ENCODE data around the gene EPB41L4B. TPM values are rescaled to one million over a fixed set of nuclear protein-coding genes. Genes with fewer than 3 reads are reported as not detected.

The EPB41L4B gene
- total and polyA plus RNA-seq, 12 donors, result 0.20 to 15.2 (median 4.4) TPM

GRCh38 chr9:109295221-109296130, 25.4 kb downstream of the EPB41L4B start:
- H3K4me1 ChIP-seq, result no peaks in the 10 kb centered on the region
- DNase-seq (no peak), ATAC-seq (no peak)
- TF ChIP-seq, protein P1, sequence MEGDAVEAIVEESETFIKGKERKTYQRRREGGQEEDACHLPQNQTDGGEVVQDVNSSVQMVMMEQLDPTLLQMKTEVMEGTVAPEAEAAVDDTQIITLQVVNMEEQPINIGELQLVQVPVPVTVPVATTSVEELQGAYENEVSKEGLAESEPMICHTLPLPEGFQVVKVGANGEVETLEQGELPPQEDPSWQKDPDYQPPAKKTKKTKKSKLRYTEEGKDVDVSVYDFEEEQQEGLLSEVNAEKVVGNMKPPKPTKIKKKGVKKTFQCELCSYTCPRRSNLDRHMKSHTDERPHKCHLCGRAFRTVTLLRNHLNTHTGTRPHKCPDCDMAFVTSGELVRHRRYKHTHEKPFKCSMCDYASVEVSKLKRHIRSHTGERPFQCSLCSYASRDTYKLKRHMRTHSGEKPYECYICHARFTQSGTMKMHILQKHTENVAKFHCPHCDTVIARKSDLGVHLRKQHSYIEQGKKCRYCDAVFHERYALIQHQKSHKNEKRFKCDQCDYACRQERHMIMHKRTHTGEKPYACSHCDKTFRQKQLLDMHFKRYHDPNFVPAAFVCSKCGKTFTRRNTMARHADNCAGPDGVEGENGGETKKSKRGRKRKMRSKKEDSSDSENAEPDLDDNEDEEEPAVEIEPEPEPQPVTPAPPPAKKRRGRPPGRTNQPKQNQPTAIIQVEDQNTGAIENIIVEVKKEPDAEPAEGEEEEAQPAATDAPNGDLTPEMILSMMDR (IDR thresholded peaks at IDR 0.05), result no peak
- H3K36me3 ChIP-seq, result no peaks in the 10 kb centered on the region
- no peaks in the 10 kb centered on the region for H3K9me3 ChIP-seq
- 48 to 64% methylated on average over 4 of the region's 4 CpGs for whole genome bisulfite sequencing, 2 donors
- H3K27me3 ChIP-seq, result peaks cover 0 to 2% (median 0%) of the 10 kb centered on the region in 7 donors
- H3K27ac ChIP-seq, result no peak overlapping the region
- intact Hi-C loops (cut with DNase I), result no loop called here
- no peak overlapping the region for H3K4me3 ChIP-seq

GRCh38 chr9:109290385-109290784, 30.5 kb downstream of the EPB41L4B start:
- H3K4me1 ChIP-seq, result peaks cover 0 to 2% (median 0%) of the 10 kb centered on the region in 9 donors
- intact Hi-C loops (cut with DNase I), result no loop called here
- DNase-seq (no peak), ATAC-seq (no peak)
- TF ChIP-seq, protein P1 (IDR thresholded peaks at IDR 0.05), result no peak
- H3K27me3 ChIP-seq, result no peaks in the 10 kb centered on the region
- no peak overlapping the region for H3K27ac ChIP-seq
- no peak overlapping the region for H3K4me3 ChIP-seq
- no peaks in the 10 kb centered on the region for H3K36me3 ChIP-seq
- no peaks in the 10 kb centered on the region for H3K9me3 ChIP-seq

DNA sequence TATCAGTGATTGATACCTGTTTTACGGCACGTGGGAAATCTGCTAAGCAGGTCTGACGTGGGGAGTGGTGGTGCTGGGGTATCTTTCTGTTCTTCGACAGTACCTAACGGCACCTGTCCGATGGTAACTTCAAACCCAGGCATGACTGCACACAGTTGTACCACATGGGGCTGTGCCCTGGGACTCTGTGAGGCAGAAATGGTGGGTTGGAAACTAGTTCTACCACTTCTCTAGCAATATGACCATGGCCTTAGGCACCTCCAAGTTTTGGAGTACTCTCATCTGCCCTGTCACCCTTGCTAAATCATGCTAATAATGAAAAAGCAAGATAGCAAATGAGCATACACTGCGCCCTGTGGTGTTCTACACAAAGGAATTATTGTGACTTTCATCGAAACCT, 30.9 kb downstream of the EPB41L4B start:
- DNase-seq, result no peak
- intact Hi-C loops (cut with DNase I), result no loop called here
- 89 to 91% methylated on average over 8 of the region's 8 CpGs for WGBS, 2 donors

DNA sequence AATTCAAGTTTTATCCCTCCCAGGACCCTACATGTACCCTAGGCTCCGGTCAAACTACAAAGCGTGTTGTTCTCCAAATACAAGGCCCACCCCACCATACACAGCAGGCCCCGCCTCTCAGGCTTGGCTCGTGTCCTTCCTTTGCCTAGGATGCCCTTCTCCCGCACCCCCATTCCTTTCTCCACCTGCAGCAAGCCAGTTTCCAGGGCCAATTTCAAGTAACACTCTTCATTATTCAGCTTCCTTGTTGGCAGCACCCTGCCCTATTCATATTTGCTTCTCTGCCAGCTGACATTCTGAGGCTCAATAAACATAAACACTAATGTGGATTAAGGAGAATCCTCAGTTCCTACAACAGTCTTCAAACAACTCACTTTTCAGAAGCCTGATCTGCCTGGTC, 31.7 kb downstream of the EPB41L4B start:
- Histone ChIP-seq H3K27ac (no peak overlapping the region), H3K4me3 (no peak overlapping the region), H3K27me3 (no peaks in the 10 kb centered on the region), H3K36me3 (no peaks in the 10 kb centered on the region), H3K9me3 (no peaks in the 10 kb centered on the region), H3K4me1 (peaks cover 0 to 2% (median 0%) of the 10 kb centered on the region in 9 donors)
- intact Hi-C loops (cut with DNase I), result no loop called here
- TF ChIP-seq, protein P1 (IDR thresholded peaks at IDR 0.05), result no peak
- DNase-seq, result no peak
- ATAC-seq, result peak in 1 of 8 donors; percentile 15
- WGBS, 2 donors, result 61 to 75% methylated on average over 5 of the region's 5 CpGs

More for the DNA sequence above, 30.9 kb downstream of the EPB41L4B start:
- no peak for ATAC-seq
- Histone ChIP-seq H3K27me3 (no peaks in the 10 kb centered on the region), H3K4me3 (no peak overlapping the region), H3K36me3 (no peaks in the 10 kb centered on the region), H3K27ac (no peak overlapping the region), H3K4me1 (peaks cover 0 to 2% (median 0%) of the 10 kb centered on the region in 9 donors), H3K9me3 (no peaks in the 10 kb centered on the region)
- TF ChIP-seq, protein P1 (IDR thresholded peaks at IDR 0.05), result no peak

All from heart right ventricle (tissue), 16 donors.